HL-60 (cell line): Measurements from ENCODE around the gene FUT9.

Source experiments
- DNase-seq, 2 experiments: peaks; one replicate each; pipeline ENCODE4 v3.0.0-alpha.2; 2010 to 2020; ENCODE audit warnings: low read depth in 1 of 2, low spot score in 1 of 2
- H3K27ac ChIP-seq: fragments of 250-450 bp; sonication (Bioruptor Pico); replicated peaks from 2 replicates; pipeline ENCODE4 v1.5.1; 2020; ENCODE audit warnings: mild to moderate bottlenecking, moderate library complexity
- H3K27me3 ChIP-seq: fragments of 250-450 bp; sonication (Bioruptor Pico); 2 replicates; pipeline ENCODE4 v1.5.1; 2021; ENCODE audit warnings: mild to moderate bottlenecking, moderate library complexity; ENCODE audit not compliant: insufficient read depth, poor library complexity, severe bottlenecking
- H3K4me3 ChIP-seq: replicated peaks from 2 replicates; pipeline ENCODE4 v1.5.1; 2011; ENCODE audit warnings: mild to moderate bottlenecking, control low read depth, low read length; ENCODE audit not compliant: insufficient read depth
- GABPA ChIP-seq: IDR thresholded peaks from 2 replicates; pipeline ENCODE4 v1.6.1; 2012; ENCODE audit warnings: low read depth
- POLR2AphosphoS5 ChIP-seq: IDR thresholded peaks from 2 replicates; pipeline ENCODE4 v1.6.1; 2012; ENCODE audit warnings: low read depth
- REST ChIP-seq: IDR thresholded peaks from 2 replicates; pipeline ENCODE4 v1.6.1; 2012; ENCODE audit warnings: low read depth; ENCODE audit not compliant: insufficient replicate concordance
- SPI1 ChIP-seq: IDR thresholded peaks from 2 replicates; pipeline ENCODE4 v1.6.1; 2012; ENCODE audit warnings: low read depth, mild to moderate bottlenecking, borderline replicate concordance
- TF ChIP-seq, protein P1 (sequence below): IDR thresholded peaks from one replicate; pipeline ENCODE4 v1.5.1; 2011; ENCODE audit warnings: low read length, control low read depth, inconsistent platforms; ENCODE audit not compliant: insufficient read depth

The FUT9 gene

DNA sequence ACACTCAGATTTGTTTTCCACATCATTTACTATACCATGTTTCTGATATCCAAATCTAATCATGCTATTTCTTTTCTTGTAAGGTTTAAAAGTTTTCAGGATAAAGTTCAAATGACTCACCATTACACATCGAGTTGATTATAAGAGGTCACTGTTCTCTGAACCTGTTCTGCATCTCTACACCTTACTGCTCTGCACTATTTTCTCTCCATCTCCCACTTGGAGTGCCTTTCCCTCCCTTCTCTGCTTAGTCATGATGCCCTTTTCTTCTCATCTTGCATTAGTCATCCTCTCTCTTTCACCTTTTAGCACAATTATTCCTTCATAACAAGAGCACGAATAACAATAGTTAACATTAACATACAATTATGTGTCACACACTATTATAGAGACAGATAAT lies 37.5 kb upstream of the FUT9 start:
- TF ChIP-seq REST (no peak), SPI1 (no peak), GABPA (no peak), POLR2AphosphoS5 (no peak)
- TF ChIP-seq, protein P1, sequence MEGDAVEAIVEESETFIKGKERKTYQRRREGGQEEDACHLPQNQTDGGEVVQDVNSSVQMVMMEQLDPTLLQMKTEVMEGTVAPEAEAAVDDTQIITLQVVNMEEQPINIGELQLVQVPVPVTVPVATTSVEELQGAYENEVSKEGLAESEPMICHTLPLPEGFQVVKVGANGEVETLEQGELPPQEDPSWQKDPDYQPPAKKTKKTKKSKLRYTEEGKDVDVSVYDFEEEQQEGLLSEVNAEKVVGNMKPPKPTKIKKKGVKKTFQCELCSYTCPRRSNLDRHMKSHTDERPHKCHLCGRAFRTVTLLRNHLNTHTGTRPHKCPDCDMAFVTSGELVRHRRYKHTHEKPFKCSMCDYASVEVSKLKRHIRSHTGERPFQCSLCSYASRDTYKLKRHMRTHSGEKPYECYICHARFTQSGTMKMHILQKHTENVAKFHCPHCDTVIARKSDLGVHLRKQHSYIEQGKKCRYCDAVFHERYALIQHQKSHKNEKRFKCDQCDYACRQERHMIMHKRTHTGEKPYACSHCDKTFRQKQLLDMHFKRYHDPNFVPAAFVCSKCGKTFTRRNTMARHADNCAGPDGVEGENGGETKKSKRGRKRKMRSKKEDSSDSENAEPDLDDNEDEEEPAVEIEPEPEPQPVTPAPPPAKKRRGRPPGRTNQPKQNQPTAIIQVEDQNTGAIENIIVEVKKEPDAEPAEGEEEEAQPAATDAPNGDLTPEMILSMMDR, result no peak
- H3K4me3 ChIP-seq, result no peak overlapping the region
- no peaks in the 10 kb centered on the region for H3K27me3 ChIP-seq
- H3K27ac ChIP-seq, result no peak overlapping the region
- no peak for DNase-seq

DNA sequence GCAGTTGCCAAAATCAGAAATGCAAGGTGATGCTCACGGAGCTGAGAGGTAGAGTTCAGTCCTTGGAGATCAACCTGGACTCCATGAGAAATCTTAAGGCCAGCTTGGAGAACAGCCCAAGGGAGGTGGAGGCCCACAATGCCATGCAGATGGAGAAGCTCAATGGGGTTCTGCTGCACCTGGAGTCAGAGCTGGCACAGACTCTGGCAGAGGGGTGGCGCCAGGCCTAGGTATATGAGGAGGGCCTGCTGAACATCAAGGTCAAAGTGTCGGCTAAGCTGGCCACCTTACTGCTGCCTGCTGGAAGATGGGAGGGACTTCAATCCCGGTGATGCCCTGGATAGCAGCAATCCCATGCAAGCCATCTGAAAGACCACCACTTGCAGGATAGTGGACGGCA lies 23.9 kb upstream of the FUT9 start:
- H3K27me3 ChIP-seq, result no peaks in the 10 kb centered on the region
- no peak overlapping the region for H3K27ac ChIP-seq
- no peak overlapping the region for H3K4me3 ChIP-seq
- TF ChIP-seq, protein P1, result no peak
- TF ChIP-seq POLR2AphosphoS5, result no peak
- no peak for TF ChIP-seq GABPA
- TF ChIP-seq SPI1, result no peak
- TF ChIP-seq REST, result no peak
- DNase-seq, result no peak

- no peak overlapping the region for H3K4me3 ChIP-seq
- H3K27me3 ChIP-seq, result no peaks in the 10 kb centered on the region
- H3K27ac ChIP-seq, result no peak overlapping the region
- DNase-seq, result no peak
- TF ChIP-seq SPI1 (no peak), POLR2AphosphoS5 (no peak), REST (no peak), GABPA (no peak)
- TF ChIP-seq, protein P1, result no peak
Measured at GRCh38 chr6:95994151-95994550, 21.6 kb upstream of the FUT9 start.
